GM23338 (cell line): Measurements from ENCODE around the gene FADD.

ENCODE experiments used
- CTCF ChIP-seq, 2 experiments: fragments of 200-600 bp in 1 of 2; sonication (generic) in 1 of 2; conservative IDR thresholded peaks; 2 replicates each; pipeline versions ENCODE4 v1.5.1 to v1.6.1; 2016 to 2017; ENCODE audit warnings: antibody characterized with exemption in 2 of 2, low read depth in 2 of 2, mild to moderate bottlenecking in 2 of 2, moderate library complexity in 1 of 2
- POLR2AphosphoS5 ChIP-seq: IDR thresholded peaks from 2 replicates; pipeline ENCODE4 v1.6.1; 2016; ENCODE audit warnings: antibody characterized with exemption, low read depth
- REST ChIP-seq: IDR thresholded peaks from one replicate; pipeline ENCODE4 v1.6.1; 2018; ENCODE audit warnings: antibody characterized with exemption; ENCODE audit not compliant: unreplicated experiment

GRCh38 chr11:70220136-70220535 lies 17.0 kb downstream of the FADD start:
- TF ChIP-seq REST (no peak), CTCF (conservative IDR thresholded peaks at IDR 0.05; ENCODE audit: low read depth in 2 of 2) (no peak), POLR2AphosphoS5 (no peak)
